H1 (cell line): ENCODE measurements around the gene MRPL55. TPM values are rescaled to one million over a fixed set of nuclear protein-coding genes. Genes with fewer than 3 reads are reported as not detected.

ENCODE experiments used
- CTCF ChIA-PET: fragments of 300-600 bp; sonication (Branson Sonifier 250); formaldehyde crosslinking; loops from one replicate; lab custom pipeline; 2021; ENCODE audit not compliant: partially characterized antibody; lab: Charles Lee
- POLR2A ChIA-PET: fragments of 300-600 bp; sonication (Branson Sonifier 250); formaldehyde crosslinking; loops from one replicate; lab custom pipeline; 2021; ENCODE audit warnings: inconsistent platforms; ENCODE audit not compliant: partially characterized antibody; lab: Charles Lee
- DNase-seq, 2 experiments: peaks; one replicate each; pipeline versions ENCODE4 v3.0.0 to v3.0.0-alpha.2; 2010 to 2022; ENCODE audit warnings: low spot score in 2 of 2, low read depth in 1 of 2, mixed read lengths in 1 of 2
- FAIRE-seq: peaks from 2 replicates; lab custom pipeline; 2011; peaks lifted over from hg19 to GRCh38; lab: Jason Lieb, UNC
- H2AFZ ChIP-seq: 2 replicates; pipeline ENCODE4 v1.8.1; 2012; ENCODE audit warnings: low read length, inconsistent platforms
- H2AK5ac ChIP-seq: 2 replicates; pipeline ENCODE4 v1.6.1; 2013; ENCODE audit warnings: low read depth, low read length
- H2BK120ac ChIP-seq: replicated peaks from 2 replicates; pipeline ENCODE3; 2013; ENCODE audit warnings: low read depth, low read length, inconsistent platforms
- H2BK12ac ChIP-seq: 2 replicates; pipeline ENCODE4 v1.6.1; 2013; ENCODE audit warnings: low read depth, low read length
- H2BK15ac ChIP-seq: 2 replicates; pipeline ENCODE4 v1.6.1; 2013; ENCODE audit warnings: low read length
- H2BK20ac ChIP-seq: 2 replicates; pipeline ENCODE4 v1.6.1; 2013; ENCODE audit warnings: low read length
- H2BK5ac ChIP-seq: 2 replicates; pipeline ENCODE4 v1.6.1; 2013; ENCODE audit warnings: low read depth, low read length
- H3K14ac ChIP-seq: 2 replicates; pipeline ENCODE4 v1.6.1; 2013; ENCODE audit warnings: inconsistent platforms; ENCODE audit not compliant: insufficient read length
- H3K18ac ChIP-seq: 2 replicates; pipeline ENCODE4 v1.6.1; 2013; ENCODE audit warnings: low read length; ENCODE audit errors: extremely low read depth
- H3K23ac ChIP-seq: 2 replicates; pipeline ENCODE4 v1.6.1; 2013; ENCODE audit warnings: inconsistent platforms; ENCODE audit not compliant: insufficient read length
- H3K23me2 ChIP-seq: 2 replicates; pipeline ENCODE4 v1.6.1; 2013; ENCODE audit warnings: low read depth, low read length
- H3K27ac ChIP-seq: 2 replicates; pipeline ENCODE4 v1.6.1; 2011; ENCODE audit warnings: low read depth, low read length, inconsistent platforms
- H3K27me3 ChIP-seq, 4 experiments: replicated peaks in 1 of 4; 1 replicate in 1 of 4; 2 replicates in 3 of 4; pipeline versions ENCODE4 v1.6.1 to v1.8.1; 2011 to 2013; ENCODE audit warnings: low read length in 3 of 4, mild to moderate bottlenecking in 3 of 4, inconsistent platforms in 2 of 4, mixed read lengths in 2 of 4, moderate library complexity in 1 of 4; ENCODE audit not compliant: control insufficient read depth in 3 of 4, insufficient read depth in 3 of 4; ENCODE audit errors: extremely low read depth in 1 of 4
- H3K36me3 ChIP-seq, 4 experiments: 2 replicates each; pipeline versions ENCODE4 v1.6.1 to v1.8.1; 2011 to 2013; ENCODE audit warnings: mild to moderate bottlenecking in 4 of 4, low read length in 3 of 4, moderate library complexity in 2 of 4, control low read depth in 1 of 4, inconsistent platforms in 1 of 4; ENCODE audit not compliant: insufficient read depth in 4 of 4, control insufficient read depth in 2 of 4
- H3K4ac ChIP-seq: replicated peaks from 2 replicates; pipeline ENCODE3; 2013; ENCODE audit warnings: low read length, low read depth, mixed read lengths, inconsistent platforms; ENCODE audit not compliant: insufficient read length
- H3K4me1 ChIP-seq, 4 experiments: replicated peaks in 1 of 4; 1 replicate in 1 of 4; 2 replicates in 3 of 4; pipeline versions ENCODE4 v1.6.1 to v1.8.1; 2011 to 2013; ENCODE audit warnings: low read length in 3 of 4, inconsistent platforms in 2 of 4, mixed read lengths in 1 of 4; ENCODE audit not compliant: insufficient read depth in 4 of 4, control insufficient read depth in 3 of 4
- H3K4me2 ChIP-seq, 2 experiments: 2 replicates each; pipeline versions ENCODE4 v1.6.1 to v1.8.1; 2011 to 2013; ENCODE audit warnings: low read depth in 2 of 2, low read length in 2 of 2, control low read depth in 1 of 2, inconsistent platforms in 1 of 2, mild to moderate bottlenecking in 1 of 2; ENCODE audit not compliant: insufficient read depth in 1 of 2
- H3K4me3 ChIP-seq, 4 experiments: fragments of 200-600, 300-600 bp in 1 of 4; sonication (generic), shearing (Covaris generic), sonication (Bioruptor Twin) in 1 of 4; 2 replicates each; pipeline versions ENCODE4 v1.5.1 to v1.8.1; 2011 to 2016; ENCODE audit warnings: low read length in 4 of 4, low read depth in 3 of 4, control low read depth in 2 of 4, inconsistent platforms in 2 of 4, mild to moderate bottlenecking in 2 of 4, mixed read lengths in 1 of 4, moderate library complexity in 1 of 4; ENCODE audit not compliant: insufficient read depth in 2 of 4; ENCODE audit errors: extremely low read depth in 1 of 4
- H3K56ac ChIP-seq: replicated peaks from 2 replicates; pipeline ENCODE3; 2013; ENCODE audit warnings: low read depth, mild to moderate bottlenecking, mixed read lengths, low read length, inconsistent platforms; ENCODE audit not compliant: insufficient read length
- H3K79me1 ChIP-seq: 2 replicates; pipeline ENCODE4 v1.6.1; 2013; ENCODE audit warnings: low read depth, low read length, control low read depth
- H3K79me2 ChIP-seq, 2 experiments: 2 replicates each; pipeline versions ENCODE4 v1.6.1 to v1.8.1; 2012 to 2013; ENCODE audit warnings: low read length in 2 of 2, mild to moderate bottlenecking in 2 of 2, inconsistent platforms in 1 of 2; ENCODE audit not compliant: insufficient read depth in 2 of 2, control insufficient read depth in 1 of 2
- H3K9ac ChIP-seq, 4 experiments: replicated peaks in 1 of 4; 1 replicate in 1 of 4; 2 replicates in 3 of 4; pipeline versions ENCODE4 v1.6.1 to v1.8.1; 2011 to 2013; ENCODE audit warnings: low read depth in 3 of 4, low read length in 3 of 4, control low read depth in 2 of 4, mild to moderate bottlenecking in 2 of 4, moderate library complexity in 2 of 4, inconsistent platforms in 1 of 4; ENCODE audit errors: extremely low read depth in 1 of 4
- H3K9me3 ChIP-seq, 2 experiments: 2 replicates each; pipeline versions ENCODE4 v1.6.1 to v1.8.1; 2012 to 2013; ENCODE audit warnings: mild to moderate bottlenecking in 2 of 2, moderate library complexity in 2 of 2, control low read depth in 1 of 2, inconsistent platforms in 1 of 2, low read depth in 1 of 2, low read length in 1 of 2, mixed read lengths in 1 of 2; ENCODE audit not compliant: insufficient read depth in 2 of 2
- H4K20me1 ChIP-seq, 2 experiments: replicated peaks in 1 of 2; 2 replicates each; pipeline versions ENCODE3 to v1.8.1; 2011 to 2013; ENCODE audit warnings: inconsistent platforms in 2 of 2, low read length in 2 of 2, mild to moderate bottlenecking in 1 of 2; ENCODE audit not compliant: insufficient read depth in 2 of 2, control insufficient read depth in 1 of 2
- H4K5ac ChIP-seq: 2 replicates; pipeline ENCODE4 v1.6.1; 2013; ENCODE audit warnings: low read length, low read depth, mixed read lengths, inconsistent platforms; ENCODE audit not compliant: insufficient read length
- H4K8ac ChIP-seq: 2 replicates; pipeline ENCODE4 v1.8.0; 2013; ENCODE audit warnings: mild to moderate bottlenecking, moderate library complexity, low read length, inconsistent platforms; ENCODE audit not compliant: insufficient read depth; ENCODE audit errors: extremely low read depth
- H4K91ac ChIP-seq: replicated peaks from 2 replicates; pipeline ENCODE3; 2013; ENCODE audit warnings: low read length, mixed read lengths, inconsistent platforms; ENCODE audit not compliant: insufficient read length
- SP4 ChIP-seq: IDR thresholded peaks from 2 replicates; pipeline ENCODE4 v1.6.1; 2012; ENCODE audit warnings: low read length, inconsistent platforms
- ZNF274 ChIP-seq: IDR thresholded peaks from 2 replicates; pipeline ENCODE4 v1.7.0; 2012; ENCODE audit warnings: low read length, borderline replicate concordance; ENCODE audit errors: extremely low read depth
- WGBS, 2 experiments: shearing (Covaris generic) in 1 of 2; methylation state at CpG; one replicate each; pipeline versions ENCODE4 v1.1.6 to v1.1.7; 2013 to 2015; ENCODE audit warnings: low lambda C conversion rate in 2 of 2, mixed read lengths in 2 of 2, inconsistent platforms in 1 of 2, low coverage in 1 of 2, missing lambda C conversion rate in 1 of 2; ENCODE audit not compliant: insufficient replicate concordance in 2 of 2, insufficient coverage in 1 of 2, insufficient read length in 1 of 2; ENCODE audit errors: extremely low coverage in 1 of 2, missing lambda C conversion rate in 1 of 2; 5-methylcytosine and 5-hydroxymethylcytosine counted together
- polyA plus RNA-seq, 7 experiments: library from polyadenylated mRNA; depleted of rRNA in 3 of 7; stranded (reverse) in 5 of 7; unstranded in 2 of 7; fragments of >200 nt in 5 of 7; fragments of 200-250 nt in 2 of 7; gene quantifications; 1 replicate in 5 of 7; 2 replicates in 1 of 7; 4 replicates in 1 of 7; pipeline versions ENCODE4 v1.2.1 to v1.2.3, GENCODE V29; 2011 to 2013; ENCODE audit warnings: missing spikeins in 2 of 7, mixed read lengths in 2 of 7
- total RNA-seq: library from RNA; stranded (reverse); fragmentation: NEBNext Ultra II Directional; extraction: Animal tissue kit (Norgen Biotek cat#: 25700); gene quantifications from 2 replicates; pipeline ENCODE4 v1.2.1, GENCODE V29; 2021

The MRPL55 gene
- total and polyA plus RNA-seq, 2 of the 8 experiments (the other 6 are each of a cell fraction or from before 2014, with no cell fraction given): 59.0 to 244 TPM

DNA sequence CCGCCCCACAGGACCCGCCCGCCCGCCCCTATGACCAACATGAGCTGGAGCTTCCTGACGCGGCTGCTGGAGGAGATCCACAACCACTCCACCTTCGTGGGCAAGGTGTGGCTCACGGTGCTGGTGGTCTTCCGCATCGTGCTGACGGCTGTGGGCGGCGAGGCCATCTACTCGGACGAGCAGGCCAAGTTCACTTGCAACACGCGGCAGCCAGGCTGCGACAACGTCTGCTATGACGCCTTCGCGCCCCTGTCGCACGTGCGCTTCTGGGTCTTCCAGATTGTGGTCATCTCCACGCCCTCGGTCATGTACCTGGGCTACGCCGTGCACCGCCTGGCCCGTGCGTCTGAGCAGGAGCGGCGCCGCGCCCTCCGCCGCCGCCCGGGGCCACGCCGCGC, 48.6 kb upstream of the MRPL55 start:
- CTCF ChIA-PET: interaction anchor here (1.0 kb wide), 2 partner anchors 25 to 70 kb away, joined by 3 read pairs; no protein-coding TSS in a partner anchor
- FAIRE-seq: no peak
- H3K18ac ChIP-seq: no peak overlapping the region

More for the DNA sequence above, 48.6 kb upstream of the MRPL55 start:
- H2BK120ac ChIP-seq: no peak overlapping the region
- H3K36me3 ChIP-seq: no peaks in the 10 kb centered on the region
- no peak overlapping the region for H3K4me3 ChIP-seq
- H2BK20ac ChIP-seq: no peak overlapping the region
- H3K14ac ChIP-seq: no peak overlapping the region
- 0 out of 2 replicates have a peak, but pooled peaks cover 2% of the 10 kb centered on the region for H3K79me1 ChIP-seq
- no peak overlapping the region for H4K8ac ChIP-seq
- peaks cover 0 to 9% (median 5%) of the 10 kb centered on the region in 4 experiments; a peak in 6 of 7 replicates for H3K4me1 ChIP-seq
- H4K5ac ChIP-seq: no peak overlapping the region
- no peak overlapping the region for H3K27ac ChIP-seq
- H4K20me1 ChIP-seq: peaks cover 1 to 3% of the 10 kb centered on the region in 2 experiments
- TF ChIP-seq SP4: no peak
- TF ChIP-seq ZNF274: no peak
- H3K79me2 ChIP-seq: no peaks in the 10 kb centered on the region
- 96% methylated on average over 37 of the region's 43 CpGs; no CpG with 5 or more reads in 1 of the 2 experiments for WGBS, 2 experiments
- H3K4ac ChIP-seq: no peak overlapping the region
- H3K4me2 ChIP-seq: peak overlapping the region in 1 of 2 experiments; percentile 13; a peak in 1 of 4 replicates
- no peak overlapping the region for H3K56ac ChIP-seq
- H3K27me3 ChIP-seq: peaks cover 0 to 5% (median 1%) of the 10 kb centered on the region in 4 experiments; a peak in 4 of 7 replicates
- H2BK15ac ChIP-seq: no peak overlapping the region
- H4K91ac ChIP-seq: no peak overlapping the region
- DNase-seq: no peak
- POLR2A ChIA-PET: interaction anchor here (0.7 to 2.0 kb wide), 2 partner anchors 9 to 13 kb away, joined by 3 to 10 read pairs; partner anchors contain the start of gene IBA57
- H3K23me2 ChIP-seq: no peaks in the 10 kb centered on the region
- H3K9me3 ChIP-seq: no peaks in the 10 kb centered on the region
- no peak overlapping the region for H2BK12ac ChIP-seq
- no peak overlapping the region for H3K23ac ChIP-seq
- no peak overlapping the region for H2AK5ac ChIP-seq
- H2AFZ ChIP-seq: no peak overlapping the region
- no peak overlapping the region for H3K9ac ChIP-seq
- H2BK5ac ChIP-seq: 0 out of 2 replicates have a peak overlapping the region, but pooled peaks have one; percentile 60
